GM23248 (cell line): ENCODE data around the gene JARID2.

Experiments
- EZH2 ChIP-seq: fragments of 200-600 bp; sonication (generic); IDR thresholded peaks from 2 replicates; pipeline ENCODE4 v1.6.1; 2018; ENCODE audit warnings: antibody characterized with exemption, mild to moderate bottlenecking; ENCODE audit not compliant: insufficient read depth, poor library complexity, severe bottlenecking
- EZH2phosphoT487 ChIP-seq: fragments of 200-600 bp; sonication (generic); IDR thresholded peaks from 2 replicates; pipeline ENCODE4 v1.6.1; 2018; ENCODE audit warnings: antibody characterized with exemption, moderate library complexity, mild to moderate bottlenecking, low read depth; ENCODE audit not compliant: insufficient read depth

GRCh38 chr6:15284743-15285142 lies 38.9 kb downstream of the JARID2 start:
- TF ChIP-seq EZH2 (no peak), EZH2phosphoT487 (no peak)
